GM12878 (cell line): ENCODE data around the gene CABLES1. TPM values are rescaled to one million over a fixed set of nuclear protein-coding genes. Genes with fewer than 3 reads are reported as not detected.
A peak's percentile ranks its signal among the peaks of the same experiment; 100 is the strongest.

ENCODE experiments used
- BMI1 ChIP-seq: fragments of 450-650 bp; IDR thresholded peaks from 2 replicates; pipeline ENCODE4 v1.6.1; 2016; ENCODE audit warnings: mild to moderate bottlenecking, moderate library complexity, borderline replicate concordance
- CBFB ChIP-seq: IDR thresholded peaks from 2 replicates; pipeline ENCODE4 v1.6.1; 2016; ENCODE audit warnings: antibody characterized with exemption, low read depth
- CBX3 ChIP-seq: fragments of 200-600 bp; sonication (generic); IDR thresholded peaks from 2 replicates; pipeline ENCODE4 v1.6.1; 2016; ENCODE audit warnings: low read depth, borderline replicate concordance
- ETV6 ChIP-seq, 2 experiments: fragments of 450-650 bp in 1 of 2; IDR thresholded peaks in 1 of 2; conservative IDR thresholded peaks in 1 of 2; 2 replicates each; pipeline ENCODE4 v1.6.1; 2014; ENCODE audit warnings: antibody characterized with exemption in 1 of 2, borderline replicate concordance in 1 of 2, low read depth in 1 of 2, mild to moderate bottlenecking in 1 of 2, moderate library complexity in 1 of 2
- GABPA ChIP-seq: IDR thresholded peaks from 2 replicates; pipeline ENCODE4 v1.6.1; 2014; ENCODE audit warnings: antibody characterized with exemption, low read depth, mild to moderate bottlenecking, inconsistent platforms
- HCFC1 ChIP-seq: fragments of 150-350 bp; IDR thresholded peaks from 2 replicates; pipeline ENCODE4 v1.6.1; 2014; ENCODE audit warnings: low read length
- IKZF1 ChIP-seq: fragments of 450-650 bp; conservative IDR thresholded peaks from 2 replicates; pipeline ENCODE4 v1.6.1; 2017; ENCODE audit warnings: antibody characterized with exemption, mild to moderate bottlenecking
- IKZF2 ChIP-seq, 2 experiments: fragments of 450-650 bp; IDR thresholded peaks; 2 replicates each; pipeline ENCODE4 v1.6.1; 2017; ENCODE audit warnings: mild to moderate bottlenecking in 2 of 2, moderate library complexity in 2 of 2
- KLF5 ChIP-seq: fragments of 450-650 bp; IDR thresholded peaks from 2 replicates; pipeline ENCODE4 v1.6.1; 2014; ENCODE audit warnings: mild to moderate bottlenecking; ENCODE audit not compliant: partially characterized antibody
- MYB ChIP-seq: fragments of 150-350 bp; IDR thresholded peaks from 2 replicates; pipeline ENCODE4 v1.6.1; 2014; ENCODE audit warnings: mild to moderate bottlenecking, low read depth, low read length, borderline replicate concordance
- NR2F1 ChIP-seq: fragments of 450-650 bp; conservative IDR thresholded peaks from 2 replicates; pipeline ENCODE4 v1.6.1; 2017; ENCODE audit warnings: mild to moderate bottlenecking
- PML ChIP-seq: IDR thresholded peaks from 2 replicates; pipeline ENCODE4 v1.6.1; 2012; ENCODE audit warnings: low read length, inconsistent platforms
- POLR2A ChIP-seq: IDR thresholded peaks from 2 replicates; pipeline ENCODE4 v1.6.1; 2011; ENCODE audit warnings: low read depth, mild to moderate bottlenecking, low read length
- POLR2AphosphoS2 ChIP-seq: IDR thresholded peaks from 2 replicates; pipeline ENCODE4 v1.6.1; 2011; ENCODE audit warnings: low read depth, mild to moderate bottlenecking, low read length, improper control_type of control experiment, moderate library complexity
- POU2F2 ChIP-seq: IDR thresholded peaks from 3 replicates; pipeline ENCODE4 v1.6.1; 2011; ENCODE audit warnings: low read depth, mild to moderate bottlenecking, low read length, borderline replicate concordance
- RFX5 ChIP-seq: IDR thresholded peaks from 2 replicates; pipeline ENCODE4 v1.6.1; 2011; ENCODE audit warnings: low read depth, low read length, improper control_type of control experiment
- SUPT20H ChIP-seq: IDR thresholded peaks from 2 replicates; pipeline ENCODE4 v1.6.1; 2011; ENCODE audit warnings: low read depth, mild to moderate bottlenecking, low read length, moderate library complexity, borderline replicate concordance; ENCODE audit not compliant: control insufficient read depth
- ZNF622 ChIP-seq: fragments of 450-650 bp; IDR thresholded peaks from 2 replicates; pipeline ENCODE4 v1.6.1; 2017; ENCODE audit warnings: mild to moderate bottlenecking, inconsistent platforms
- ZZZ3 ChIP-seq: IDR thresholded peaks from 2 replicates; pipeline ENCODE4 v1.6.1; 2011; ENCODE audit warnings: low read depth; ENCODE audit not compliant: control insufficient read depth, insufficient read length
- polyA plus RNA-seq, 11 experiments: library from polyadenylated mRNA; depleted of rRNA in 4 of 11; unstranded in 6 of 11; stranded (reverse) in 5 of 11; fragments of >200 nt; fragmentation: Nextera tagmentation in 4 of 11; fragmentation: Illumina TruSeq in 1 of 11; extraction: Ambion mirVana in 4 of 11; extraction: Trizol in 1 of 11; gene quantifications; 1 replicate in 1 of 11; 2 replicates in 10 of 11; pipeline versions ENCODE4 v1.2.1 to v1.2.3, GENCODE V29; 2011 to 2016; ENCODE audit warnings: inconsistent platforms in 2 of 11, missing spikeins in 2 of 11, low read depth in 1 of 11
- total RNA-seq, 4 experiments: library from RNA; depleted of rRNA in 3 of 4; stranded (reverse); fragments of >200 nt in 3 of 4; fragmentation: Illumina TruSeq in 1 of 4; extraction: Trizol in 1 of 4; gene quantifications; 2 replicates each; pipeline versions ENCODE4 v1.2.1 to v1.2.3, GENCODE V29; 2013 to 2021
- TF ChIP-seq, protein P1 (sequence below): IDR thresholded peaks from 2 replicates; pipeline ENCODE4 v1.6.1; 2012; ENCODE audit warnings: low read depth, low read length, improper control_type of control experiment
- TF ChIP-seq, protein P2 (sequence below): IDR thresholded peaks from 2 replicates; pipeline ENCODE4 v1.6.1; 2011; ENCODE audit warnings: low read depth, low read length, improper control_type of control experiment, borderline replicate concordance
- TF ChIP-seq, protein P3 (sequence below): fragments of 450-650 bp; IDR thresholded peaks from 2 replicates; pipeline ENCODE4 v1.6.1; 2017; ENCODE audit warnings: antibody characterized with exemption, mild to moderate bottlenecking, moderate library complexity
- TF ChIP-seq, protein P4 (sequence below): IDR thresholded peaks from 2 replicates; pipeline ENCODE4 v1.6.1; 2012; ENCODE audit warnings: mild to moderate bottlenecking, low read depth, low read length

Gene CABLES1
- total and polyA plus RNA-seq, 10 of the 15 experiments (the other 5 are each of a cell fraction or from before 2014, with no cell fraction given): 2.9 to 27.2 (median 8.2) TPM

DNA sequence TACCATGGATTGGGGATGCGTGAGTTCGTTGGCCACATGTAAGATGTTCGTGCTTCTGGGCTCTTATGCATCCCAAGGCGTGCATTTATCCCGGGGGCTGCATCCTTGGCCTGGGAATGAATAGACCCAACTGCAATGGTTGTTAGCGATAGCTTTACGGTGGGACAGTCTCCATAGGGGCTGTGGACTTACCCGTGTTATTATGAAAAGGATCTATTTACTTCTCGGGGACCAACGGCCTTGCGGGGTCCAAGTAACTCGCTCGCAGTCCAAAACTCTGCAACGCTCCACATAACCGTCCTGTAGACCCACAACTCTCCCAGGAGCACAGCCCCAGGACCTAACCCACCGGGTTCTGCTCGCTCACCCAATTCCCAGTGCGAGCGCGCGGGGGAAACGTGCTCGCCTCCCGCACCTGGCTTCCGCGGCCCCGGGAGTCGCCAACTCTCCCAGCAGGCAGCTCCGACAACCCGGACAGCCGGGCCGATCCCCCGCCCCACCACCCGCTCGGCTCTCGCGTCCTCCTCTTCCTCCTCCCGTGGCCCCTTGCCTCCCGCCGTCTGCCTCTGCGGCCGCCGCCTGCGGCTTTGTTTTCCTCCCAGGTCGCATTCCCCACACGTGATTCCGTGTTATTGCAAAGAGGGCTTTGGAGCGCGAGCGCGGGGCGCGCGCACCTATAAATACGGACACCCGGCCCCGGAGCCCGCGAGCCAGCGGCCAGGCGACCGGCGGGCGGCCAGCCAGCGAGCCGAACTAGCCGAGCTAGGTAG is at the start of gene CABLES1 (continued):
- TF ChIP-seq, protein P1, sequence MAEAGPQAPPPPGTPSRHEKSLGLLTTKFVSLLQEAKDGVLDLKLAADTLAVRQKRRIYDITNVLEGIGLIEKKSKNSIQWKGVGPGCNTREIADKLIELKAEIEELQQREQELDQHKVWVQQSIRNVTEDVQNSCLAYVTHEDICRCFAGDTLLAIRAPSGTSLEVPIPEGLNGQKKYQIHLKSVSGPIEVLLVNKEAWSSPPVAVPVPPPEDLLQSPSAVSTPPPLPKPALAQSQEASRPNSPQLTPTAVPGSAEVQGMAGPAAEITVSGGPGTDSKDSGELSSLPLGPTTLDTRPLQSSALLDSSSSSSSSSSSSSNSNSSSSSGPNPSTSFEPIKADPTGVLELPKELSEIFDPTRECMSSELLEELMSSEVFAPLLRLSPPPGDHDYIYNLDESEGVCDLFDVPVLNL: no peak
- TF ChIP-seq, protein P2, sequence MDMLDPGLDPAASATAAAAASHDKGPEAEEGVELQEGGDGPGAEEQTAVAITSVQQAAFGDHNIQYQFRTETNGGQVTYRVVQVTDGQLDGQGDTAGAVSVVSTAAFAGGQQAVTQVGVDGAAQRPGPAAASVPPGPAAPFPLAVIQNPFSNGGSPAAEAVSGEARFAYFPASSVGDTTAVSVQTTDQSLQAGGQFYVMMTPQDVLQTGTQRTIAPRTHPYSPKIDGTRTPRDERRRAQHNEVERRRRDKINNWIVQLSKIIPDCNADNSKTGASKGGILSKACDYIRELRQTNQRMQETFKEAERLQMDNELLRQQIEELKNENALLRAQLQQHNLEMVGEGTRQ: no peak; the same call in 1 of the 2 replicates
- TF ChIP-seq POLR2A: peak; percentile 65
- TF ChIP-seq IKZF1: peak; percentile 63
- no peak for TF ChIP-seq CBX3
- TF ChIP-seq GABPA: no peak
- TF ChIP-seq CBFB: no peak
- no peak for TF ChIP-seq ZNF622
- peak; percentile 4; the same call in 1 of the 3 replicates for TF ChIP-seq POU2F2
- TF ChIP-seq ETV6 (conservative IDR thresholded peaks at IDR 0.05 in 1 of 2, IDR thresholded peaks at IDR 0.05 in 1 of 2; ENCODE audit: borderline replicate concordance in 1 of 2, low read depth in 1 of 2): no peak; a peak in 1 of 4 replicates
- TF ChIP-seq PML: no peak
- TF ChIP-seq ZZZ3: no peak
- TF ChIP-seq, protein P3, sequence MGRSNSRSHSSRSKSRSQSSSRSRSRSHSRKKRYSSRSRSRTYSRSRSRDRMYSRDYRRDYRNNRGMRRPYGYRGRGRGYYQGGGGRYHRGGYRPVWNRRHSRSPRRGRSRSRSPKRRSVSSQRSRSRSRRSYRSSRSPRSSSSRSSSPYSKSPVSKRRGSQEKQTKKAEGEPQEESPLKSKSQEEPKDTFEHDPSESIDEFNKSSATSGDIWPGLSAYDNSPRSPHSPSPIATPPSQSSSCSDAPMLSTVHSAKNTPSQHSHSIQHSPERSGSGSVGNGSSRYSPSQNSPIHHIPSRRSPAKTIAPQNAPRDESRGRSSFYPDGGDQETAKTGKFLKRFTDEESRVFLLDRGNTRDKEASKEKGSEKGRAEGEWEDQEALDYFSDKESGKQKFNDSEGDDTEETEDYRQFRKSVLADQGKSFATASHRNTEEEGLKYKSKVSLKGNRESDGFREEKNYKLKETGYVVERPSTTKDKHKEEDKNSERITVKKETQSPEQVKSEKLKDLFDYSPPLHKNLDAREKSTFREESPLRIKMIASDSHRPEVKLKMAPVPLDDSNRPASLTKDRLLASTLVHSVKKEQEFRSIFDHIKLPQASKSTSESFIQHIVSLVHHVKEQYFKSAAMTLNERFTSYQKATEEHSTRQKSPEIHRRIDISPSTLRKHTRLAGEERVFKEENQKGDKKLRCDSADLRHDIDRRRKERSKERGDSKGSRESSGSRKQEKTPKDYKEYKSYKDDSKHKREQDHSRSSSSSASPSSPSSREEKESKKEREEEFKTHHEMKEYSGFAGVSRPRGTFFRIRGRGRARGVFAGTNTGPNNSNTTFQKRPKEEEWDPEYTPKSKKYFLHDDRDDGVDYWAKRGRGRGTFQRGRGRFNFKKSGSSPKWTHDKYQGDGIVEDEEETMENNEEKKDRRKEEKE: no peak
- no peak for TF ChIP-seq SUPT20H
- no peak for TF ChIP-seq RFX5
- TF ChIP-seq NR2F1: peak; percentile 52; the same call in 1 of the 2 replicates
- TF ChIP-seq IKZF2 (IDR thresholded peaks at IDR 0.05): peak; percentile 39 to 52
- TF ChIP-seq MYB: no peak
- TF ChIP-seq HCFC1: no peak
- TF ChIP-seq POLR2AphosphoS2: peak; percentile 80
- TF ChIP-seq BMI1: peak; percentile 21; the same call in 1 of the 2 replicates
- TF ChIP-seq KLF5: no peak
- TF ChIP-seq, protein P4, sequence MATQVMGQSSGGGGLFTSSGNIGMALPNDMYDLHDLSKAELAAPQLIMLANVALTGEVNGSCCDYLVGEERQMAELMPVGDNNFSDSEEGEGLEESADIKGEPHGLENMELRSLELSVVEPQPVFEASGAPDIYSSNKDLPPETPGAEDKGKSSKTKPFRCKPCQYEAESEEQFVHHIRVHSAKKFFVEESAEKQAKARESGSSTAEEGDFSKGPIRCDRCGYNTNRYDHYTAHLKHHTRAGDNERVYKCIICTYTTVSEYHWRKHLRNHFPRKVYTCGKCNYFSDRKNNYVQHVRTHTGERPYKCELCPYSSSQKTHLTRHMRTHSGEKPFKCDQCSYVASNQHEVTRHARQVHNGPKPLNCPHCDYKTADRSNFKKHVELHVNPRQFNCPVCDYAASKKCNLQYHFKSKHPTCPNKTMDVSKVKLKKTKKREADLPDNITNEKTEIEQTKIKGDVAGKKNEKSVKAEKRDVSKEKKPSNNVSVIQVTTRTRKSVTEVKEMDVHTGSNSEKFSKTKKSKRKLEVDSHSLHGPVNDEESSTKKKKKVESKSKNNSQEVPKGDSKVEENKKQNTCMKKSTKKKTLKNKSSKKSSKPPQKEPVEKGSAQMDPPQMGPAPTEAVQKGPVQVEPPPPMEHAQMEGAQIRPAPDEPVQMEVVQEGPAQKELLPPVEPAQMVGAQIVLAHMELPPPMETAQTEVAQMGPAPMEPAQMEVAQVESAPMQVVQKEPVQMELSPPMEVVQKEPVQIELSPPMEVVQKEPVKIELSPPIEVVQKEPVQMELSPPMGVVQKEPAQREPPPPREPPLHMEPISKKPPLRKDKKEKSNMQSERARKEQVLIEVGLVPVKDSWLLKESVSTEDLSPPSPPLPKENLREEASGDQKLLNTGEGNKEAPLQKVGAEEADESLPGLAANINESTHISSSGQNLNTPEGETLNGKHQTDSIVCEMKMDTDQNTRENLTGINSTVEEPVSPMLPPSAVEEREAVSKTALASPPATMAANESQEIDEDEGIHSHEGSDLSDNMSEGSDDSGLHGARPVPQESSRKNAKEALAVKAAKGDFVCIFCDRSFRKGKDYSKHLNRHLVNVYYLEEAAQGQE: no peak
